HepG2 (cell line): ENCODE measurements around the gene CXCR5. TPM values are rescaled to one million over a fixed set of nuclear protein-coding genes. Genes with fewer than 3 reads are reported as not detected.
A peak's percentile ranks its signal among the peaks of the same experiment; 100 is the strongest.

Experiments used
- AGO2 ChIP-seq: fragments of 200-400 bp; formaldehyde crosslinking; optimal IDR thresholded peaks from 2 replicates; pipeline ENCODE3; 2017; ENCODE audit warnings: mild to moderate bottlenecking, low read depth, low read length, moderate library complexity
- BCL6 ChIP-seq: IDR thresholded peaks from 2 replicates; pipeline ENCODE4 v1.6.1; 2016; ENCODE audit warnings: missing genetic modification reagents, missing compliant biosample characterization
- BORCS8-MEF2B ChIP-seq: sonication (generic); formaldehyde crosslinking; IDR thresholded peaks from 2 replicates; pipeline ENCODE4 v1.8.0; 2022; ENCODE audit warnings: mild to moderate bottlenecking, missing genetic modification reagents
- HIC2 ChIP-seq: sonication (generic); formaldehyde crosslinking; IDR thresholded peaks from 2 replicates; pipeline ENCODE4 v1.9.0; 2022; ENCODE audit warnings: low read depth, missing genetic modification reagents
- HNRNPL ChIP-seq: fragments of 200-400 bp; formaldehyde crosslinking; IDR thresholded peaks from 2 replicates; pipeline ENCODE4 v1.6.1; 2017; ENCODE audit warnings: mild to moderate bottlenecking, low read depth, low read length
- IRF1 ChIP-seq: sonication (generic); formaldehyde crosslinking; IDR thresholded peaks from 2 replicates; pipeline ENCODE4 v1.4.0; 2020; ENCODE audit warnings: low read depth, mild to moderate bottlenecking, missing genetic modification reagents
- U2AF2 ChIP-seq: fragments of 200-400 bp; formaldehyde crosslinking; IDR thresholded peaks from 2 replicates; pipeline ENCODE4 v1.6.1; 2017; ENCODE audit warnings: low read depth, mild to moderate bottlenecking, low read length
- ZNF430 ChIP-seq: sonication (generic); formaldehyde crosslinking; IDR thresholded peaks from 2 replicates; pipeline ENCODE4 v1.9.0; 2021; ENCODE audit warnings: mild to moderate bottlenecking, missing genetic modification reagents
- ZNF687 ChIP-seq: sonication (generic); formaldehyde crosslinking; IDR thresholded peaks from 2 replicates; pipeline ENCODE4 v1.5.1; 2020; ENCODE audit warnings: mild to moderate bottlenecking, missing genetic modification reagents, moderate library complexity
- ZNF776 ChIP-seq: sonication (generic); formaldehyde crosslinking; IDR thresholded peaks from 2 replicates; pipeline ENCODE4 v1.4.0; 2020; ENCODE audit warnings: mild to moderate bottlenecking, missing genetic modification reagents
- polyA plus RNA-seq, 8 experiments: library from polyadenylated mRNA; depleted of rRNA in 3 of 8; stranded (reverse) in 7 of 8; unstranded in 1 of 8; fragments of >200 nt; fragmentation: Illumina TruSeq in 4 of 8; extraction: Trizol in 4 of 8; gene quantifications; 2 replicates each; pipeline versions ENCODE4 v1.2.1 to v1.2.3, GENCODE V29; 2011 to 2016; ENCODE audit warnings: low read depth in 4 of 8, missing spikeins in 1 of 8, mixed read lengths in 1 of 8; ENCODE audit not compliant: insufficient read depth in 1 of 8
- total RNA-seq, 5 experiments: library from RNA; depleted of rRNA; stranded (reverse); fragments of >200 nt; fragmentation: Illumina TruSeq; extraction: Trizol; gene quantifications; 2 replicates each; pipeline ENCODE4 v1.2.3, GENCODE V29; 2016; ENCODE audit warnings: low read depth in 1 of 5
- TF ChIP-seq, protein P1 (sequence below): IDR thresholded peaks from 2 replicates; pipeline ENCODE4 v1.6.1; 2018; ENCODE audit warnings: missing genetic modification reagents
- TF ChIP-seq, protein P2 (sequence below): sonication (generic); formaldehyde crosslinking; IDR thresholded peaks from 2 replicates; pipeline ENCODE4 v1.4.0; 2020; ENCODE audit warnings: missing genetic modification reagents

The CXCR5 gene
- total and polyA plus RNA-seq, 2 of the 13 experiments (the other 11 are each of a cell fraction or from before 2014, with no cell fraction given): not detected

DNA sequence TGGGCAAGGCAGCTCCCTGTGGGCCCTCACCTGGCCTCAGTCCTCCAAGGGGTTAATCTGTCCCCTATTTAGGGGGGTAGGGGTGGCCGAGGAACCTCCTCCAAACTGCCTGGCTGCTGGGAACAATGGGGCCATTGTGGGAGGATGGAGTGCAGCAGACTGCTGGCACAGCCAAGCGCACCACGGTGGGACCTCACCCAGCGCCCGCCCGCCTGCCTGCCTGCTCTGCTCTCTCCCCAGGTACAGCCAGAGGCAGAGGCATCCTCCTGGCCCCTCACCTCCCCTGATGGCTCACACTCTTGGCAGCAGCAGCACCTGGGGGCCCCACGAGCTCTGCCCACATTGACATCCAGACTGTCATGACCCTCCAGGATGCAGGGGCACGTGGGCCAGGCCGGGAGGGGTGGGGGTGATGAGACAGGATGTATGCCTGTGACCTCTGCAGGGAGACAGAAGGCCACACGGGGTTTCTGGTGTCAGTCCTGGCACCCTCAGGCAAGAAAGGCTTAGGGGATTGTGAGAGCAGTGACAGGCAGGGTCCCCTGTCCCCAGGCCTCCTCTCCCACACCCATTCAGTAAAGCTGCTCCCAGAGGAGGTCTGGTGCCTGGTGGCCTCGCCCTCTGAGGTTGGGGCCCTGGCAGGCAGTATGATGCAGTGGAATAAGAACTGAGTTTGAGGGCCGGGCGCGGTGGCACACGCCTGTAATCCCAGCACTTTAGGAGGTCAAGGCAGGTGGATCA lies 30.7 kb downstream of the CXCR5 start (continued):
- TF ChIP-seq BORCS8-MEF2B (CRISPR knock-in tag): no peak
- TF ChIP-seq HIC2 (CRISPR knock-in tag): peak; percentile 66
- no peak for TF ChIP-seq ZNF430 (CRISPR knock-in tag)
- TF ChIP-seq, protein P1, sequence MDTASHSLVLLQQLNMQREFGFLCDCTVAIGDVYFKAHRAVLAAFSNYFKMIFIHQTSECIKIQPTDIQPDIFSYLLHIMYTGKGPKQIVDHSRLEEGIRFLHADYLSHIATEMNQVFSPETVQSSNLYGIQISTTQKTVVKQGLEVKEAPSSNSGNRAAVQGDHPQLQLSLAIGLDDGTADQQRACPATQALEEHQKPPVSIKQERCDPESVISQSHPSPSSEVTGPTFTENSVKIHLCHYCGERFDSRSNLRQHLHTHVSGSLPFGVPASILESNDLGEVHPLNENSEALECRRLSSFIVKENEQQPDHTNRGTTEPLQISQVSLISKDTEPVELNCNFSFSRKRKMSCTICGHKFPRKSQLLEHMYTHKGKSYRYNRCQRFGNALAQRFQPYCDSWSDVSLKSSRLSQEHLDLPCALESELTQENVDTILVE (CRISPR knock-in tag): no peak
- TF ChIP-seq HNRNPL: peak; percentile 95
- TF ChIP-seq ZNF687 (CRISPR knock-in tag): peak; percentile 81
- TF ChIP-seq, protein P2, sequence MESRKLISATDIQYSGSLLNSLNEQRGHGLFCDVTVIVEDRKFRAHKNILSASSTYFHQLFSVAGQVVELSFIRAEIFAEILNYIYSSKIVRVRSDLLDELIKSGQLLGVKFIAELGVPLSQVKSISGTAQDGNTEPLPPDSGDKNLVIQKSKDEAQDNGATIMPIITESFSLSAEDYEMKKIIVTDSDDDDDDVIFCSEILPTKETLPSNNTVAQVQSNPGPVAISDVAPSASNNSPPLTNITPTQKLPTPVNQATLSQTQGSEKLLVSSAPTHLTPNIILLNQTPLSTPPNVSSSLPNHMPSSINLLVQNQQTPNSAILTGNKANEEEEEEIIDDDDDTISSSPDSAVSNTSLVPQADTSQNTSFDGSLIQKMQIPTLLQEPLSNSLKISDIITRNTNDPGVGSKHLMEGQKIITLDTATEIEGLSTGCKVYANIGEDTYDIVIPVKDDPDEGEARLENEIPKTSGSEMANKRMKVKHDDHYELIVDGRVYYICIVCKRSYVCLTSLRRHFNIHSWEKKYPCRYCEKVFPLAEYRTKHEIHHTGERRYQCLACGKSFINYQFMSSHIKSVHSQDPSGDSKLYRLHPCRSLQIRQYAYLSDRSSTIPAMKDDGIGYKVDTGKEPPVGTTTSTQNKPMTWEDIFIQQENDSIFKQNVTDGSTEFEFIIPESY (CRISPR knock-in tag): peak; percentile 96
- no peak for TF ChIP-seq IRF1 (CRISPR knock-in tag)
- TF ChIP-seq AGO2: peak; percentile 45
- no peak for TF ChIP-seq U2AF2
- TF ChIP-seq BCL6 (CRISPR knock-in tag): no peak
- 0 out of 2 replicates have a peak, but pooled peaks have one; percentile 58 for TF ChIP-seq ZNF776
